Stimulated activated memory B cell treated with anti-CD40 and anti-IgM and Interleukin-4, amounts not matched to agents 10 μg/mL and 1 μg/mL and 100 μg/mL, for 72 hours (primary cell): ENCODE measurements around the gene SLC44A4.
A peak's percentile ranks its signal among the peaks of the same experiment; 100 is the strongest.
"Not testable (repeated sequence)": the region's sequence is repeated elsewhere in the genome, so short reads cannot be mapped to it uniquely, and the experiment has no call there.

Experiments used
- ATAC-seq: fragments of 150-1000 bp; cut with Tn5 transposase; 2 replicates; pipeline ENCODE4 v1.10.0; 2021
- H3K27ac Mint-ChIP-seq: one replicate; pipeline ENCODE4 v1.8.0; 2022; ENCODE audit warnings: mild to moderate bottlenecking, mixed read lengths
- H3K27me3 Mint-ChIP-seq: one replicate; pipeline ENCODE4 v1.8.0; 2022; ENCODE audit warnings: mixed read lengths
- H3K36me3 Mint-ChIP-seq: one replicate; pipeline ENCODE4 v1.8.0; 2022; ENCODE audit warnings: mixed read lengths
- H3K4me1 Mint-ChIP-seq: one replicate; pipeline ENCODE4 v1.8.0; 2022; ENCODE audit warnings: mixed read lengths
- H3K4me3 Mint-ChIP-seq: one replicate; pipeline ENCODE4 v1.8.0; 2022; ENCODE audit warnings: mild to moderate bottlenecking, moderate library complexity, mixed read lengths
- H3K9me3 Mint-ChIP-seq: one replicate; pipeline ENCODE4 v1.8.0; 2022; ENCODE audit warnings: mixed read lengths

The SLC44A4 gene

GRCh38 chr6:31877651-31878161 lies 1.1 kb downstream of the SLC44A4 start:
- H3K4me1 Mint-ChIP-seq: no peaks in the 10 kb centered on the region
- H3K27me3 Mint-ChIP-seq: no peaks in the 10 kb centered on the region
- no peak overlapping the region for H3K27ac Mint-ChIP-seq
- H3K9me3 Mint-ChIP-seq: no peaks in the 10 kb centered on the region
- no peak overlapping the region for H3K4me3 Mint-ChIP-seq
- ATAC-seq: peak; percentile 9
- H3K36me3 Mint-ChIP-seq: peaks cover 37% of the 10 kb centered on the region

- H3K9me3 Mint-ChIP-seq: no peaks in the 10 kb centered on the region
- H3K36me3 Mint-ChIP-seq: peaks cover 32% of the 10 kb centered on the region
Observed at GRCh38 chr6:31877125-31877650, 1.6 kb downstream of the SLC44A4 start.

GRCh38 chr6:31876357-31876756 lies 2.4 kb downstream of the SLC44A4 start:
- Mint-ChIP-seq H3K27ac (no peak overlapping the region), H3K27me3 (peaks cover 8% of the 10 kb centered on the region), H3K36me3 (peaks cover 23% of the 10 kb centered on the region), H3K4me3 (no peak overlapping the region), H3K9me3 (no peaks in the 10 kb centered on the region), H3K4me1 (no peaks in the 10 kb centered on the region)
- ATAC-seq: no peak

More at GRCh38 chr6:31877125-31877650, 1.6 kb downstream of the SLC44A4 start:
- Mint-ChIP-seq H3K27me3 (peaks cover 1% of the 10 kb centered on the region), H3K4me3 (no peak overlapping the region), H3K4me1 (no peaks in the 10 kb centered on the region), H3K27ac (no peak overlapping the region)
- no peak for ATAC-seq

GRCh38 chr6:31875877-31876276 lies 2.9 kb downstream of the SLC44A4 start:
- H3K27me3 Mint-ChIP-seq: peaks cover 8% of the 10 kb centered on the region
- no peak overlapping the region for H3K27ac Mint-ChIP-seq
- no peak overlapping the region for H3K4me3 Mint-ChIP-seq
- peaks cover 18% of the 10 kb centered on the region for H3K36me3 Mint-ChIP-seq
- H3K9me3 Mint-ChIP-seq: no peaks in the 10 kb centered on the region
- no peaks in the 10 kb centered on the region for H3K4me1 Mint-ChIP-seq
- ATAC-seq: no peak

- Mint-ChIP-seq H3K4me1 (no peaks in the 10 kb centered on the region), H3K4me3 (no peak overlapping the region), H3K27me3 (peaks cover 8% of the 10 kb centered on the region), H3K27ac (no peak overlapping the region), H3K9me3 (no peaks in the 10 kb centered on the region), H3K36me3 (peaks cover 11% of the 10 kb centered on the region)
- ATAC-seq: no peak
Observed at GRCh38 chr6:31874836-31875572, 3.8 kb downstream of the SLC44A4 start.

GRCh38 chr6:31874084-31874670 lies 4.6 kb downstream of the SLC44A4 start:
- H3K36me3 Mint-ChIP-seq: peaks cover 3% of the 10 kb centered on the region
- no peaks in the 10 kb centered on the region for H3K4me1 Mint-ChIP-seq
- no peak for ATAC-seq
- no peak overlapping the region for H3K4me3 Mint-ChIP-seq
- no peaks in the 10 kb centered on the region for H3K9me3 Mint-ChIP-seq
- H3K27me3 Mint-ChIP-seq: peaks cover 8% of the 10 kb centered on the region
- no peak overlapping the region for H3K27ac Mint-ChIP-seq

GRCh38 chr6:31871046-31871659 lies 7.6 kb downstream of the SLC44A4 start:
- Mint-ChIP-seq H3K27me3 (peaks cover 8% of the 10 kb centered on the region), H3K27ac (no peak overlapping the region), H3K9me3 (no peaks in the 10 kb centered on the region), H3K4me1 (no peaks in the 10 kb centered on the region), H3K36me3 (no peaks in the 10 kb centered on the region), H3K4me3 (no peak overlapping the region)
- peak; percentile 25 for ATAC-seq

- ATAC-seq: no peak
- no peaks in the 10 kb centered on the region for H3K4me1 Mint-ChIP-seq
- no peak overlapping the region for H3K27ac Mint-ChIP-seq
- no peaks in the 10 kb centered on the region for H3K9me3 Mint-ChIP-seq
- no peaks in the 10 kb centered on the region for H3K36me3 Mint-ChIP-seq
- H3K27me3 Mint-ChIP-seq: peaks cover 8% of the 10 kb centered on the region
- no peak overlapping the region for H3K4me3 Mint-ChIP-seq
Observed at GRCh38 chr6:31870385-31870921, 8.3 kb downstream of the SLC44A4 start.

- H3K4me3 Mint-ChIP-seq: no peak overlapping the region
- peaks cover 8% of the 10 kb centered on the region for H3K27me3 Mint-ChIP-seq
- H3K9me3 Mint-ChIP-seq: no peaks in the 10 kb centered on the region
- no peak overlapping the region for H3K27ac Mint-ChIP-seq
- peaks cover 4% of the 10 kb centered on the region for H3K4me1 Mint-ChIP-seq
- ATAC-seq: no peak
- H3K36me3 Mint-ChIP-seq: no peaks in the 10 kb centered on the region
Observed at GRCh38 chr6:31869343-31869742, 9.5 kb downstream of the SLC44A4 start.

GRCh38 chr6:31868658-31868971 lies 10.2 kb downstream of the SLC44A4 start:
- not testable (repeated sequence) for H3K27me3 Mint-ChIP-seq, H3K9me3 Mint-ChIP-seq, H3K36me3 Mint-ChIP-seq, H3K4me3 Mint-ChIP-seq, ATAC-seq, H3K27ac Mint-ChIP-seq
- H3K4me1 Mint-ChIP-seq: peaks cover 12% of the 10 kb centered on the region

GRCh38 chr6:31865205-31866118 lies 13.3 kb downstream of the SLC44A4 start:
- H3K36me3 Mint-ChIP-seq: peaks cover 5% of the 10 kb centered on the region
- H3K9me3 Mint-ChIP-seq: no peaks in the 10 kb centered on the region
- no peaks in the 10 kb centered on the region for H3K27me3 Mint-ChIP-seq
- ATAC-seq: no peak
- no peak overlapping the region for H3K27ac Mint-ChIP-seq
- H3K4me3 Mint-ChIP-seq: no peak overlapping the region
- H3K4me1 Mint-ChIP-seq: peaks cover 28% of the 10 kb centered on the region

- H3K4me3 Mint-ChIP-seq: no peak overlapping the region
- H3K36me3 Mint-ChIP-seq: peaks cover 11% of the 10 kb centered on the region
- peaks cover 28% of the 10 kb centered on the region for H3K4me1 Mint-ChIP-seq
- H3K27me3 Mint-ChIP-seq: no peaks in the 10 kb centered on the region
- H3K27ac Mint-ChIP-seq: no peak overlapping the region
- H3K9me3 Mint-ChIP-seq: no peaks in the 10 kb centered on the region
- ATAC-seq: no peak
Observed at GRCh38 chr6:31864818-31865204, 14.0 kb downstream of the SLC44A4 start.

- not testable (repeated sequence) for H3K9me3 Mint-ChIP-seq, H3K27me3 Mint-ChIP-seq, ATAC-seq
- peaks cover 17% of the 10 kb centered on the region for H3K36me3 Mint-ChIP-seq
- H3K27ac Mint-ChIP-seq: peak overlapping the region; percentile 91
- peaks cover 28% of the 10 kb centered on the region for H3K4me1 Mint-ChIP-seq
- peak overlapping the region; percentile 96 for H3K4me3 Mint-ChIP-seq
Observed at GRCh38 chr6:31864123-31864562, 14.7 kb downstream of the SLC44A4 start.

GRCh38 chr6:31862344-31863235 lies 16.2 kb downstream of the SLC44A4 start, which contains the start of gene NEU1:
NEU1 (minus strand) TSS chr6:31862821; CDS start chr6:31862776, 45 bp downstream.
- Mint-ChIP-seq H3K36me3 (peaks cover 25% of the 10 kb centered on the region), H3K27ac (peak within 1 kb of the TSS; percentile 91)
- peak; percentile 98 for ATAC-seq

More at GRCh38 chr6:31862344-31863235, 16.2 kb downstream of the SLC44A4 start, which contains the start of gene NEU1:
- H3K27me3 Mint-ChIP-seq: no peaks in the 10 kb centered on the region
- H3K9me3 Mint-ChIP-seq: no peaks in the 10 kb centered on the region
- H3K4me3 Mint-ChIP-seq: peak within 1 kb of the TSS; percentile 96
- H3K4me1 Mint-ChIP-seq: peaks cover 28% of the 10 kb centered on the region
